ENCODE measurements around the gene HPX. TPM values are rescaled to one million over a fixed set of nuclear protein-coding genes. Genes with fewer than 3 reads are reported as not detected.

The HPX gene
- total RNA-seq, 2 donors from 2014 or later = 0.58 to 1.3 TPM

DNA sequence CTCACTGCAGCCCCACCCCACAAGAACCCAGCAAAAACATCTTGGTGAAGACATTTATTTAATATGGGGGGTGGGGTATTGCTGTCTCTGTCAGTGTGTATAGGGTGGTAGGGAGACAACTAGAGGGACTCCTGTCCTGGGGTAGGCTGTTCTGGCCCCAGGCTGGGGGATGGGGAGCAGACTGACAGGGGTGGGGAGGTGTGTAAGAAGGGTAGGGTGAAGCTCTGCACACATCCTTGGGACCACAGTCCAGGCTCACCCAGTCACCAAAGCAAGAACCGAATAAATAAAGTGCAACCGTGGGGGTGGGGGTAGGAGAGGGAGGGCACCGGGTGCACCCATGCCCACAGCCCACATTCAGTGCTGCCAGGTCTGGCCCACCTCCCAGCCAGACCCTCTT is 7.8 kb upstream of the HPX start:
- Mint-ChIP-seq H3K27me3 (no peaks in the 10 kb centered on the region), H3K9me3 (no peaks in the 10 kb centered on the region), H3K36me3 (ENCODE audit: low read depth) (no peaks in the 10 kb centered on the region), H3K4me1 (no peaks in the 10 kb centered on the region), H3K4me3 (no peak overlapping the region), H3K27ac (no peak overlapping the region)
- ATAC-seq (replicated peaks) = no peak

DNA sequence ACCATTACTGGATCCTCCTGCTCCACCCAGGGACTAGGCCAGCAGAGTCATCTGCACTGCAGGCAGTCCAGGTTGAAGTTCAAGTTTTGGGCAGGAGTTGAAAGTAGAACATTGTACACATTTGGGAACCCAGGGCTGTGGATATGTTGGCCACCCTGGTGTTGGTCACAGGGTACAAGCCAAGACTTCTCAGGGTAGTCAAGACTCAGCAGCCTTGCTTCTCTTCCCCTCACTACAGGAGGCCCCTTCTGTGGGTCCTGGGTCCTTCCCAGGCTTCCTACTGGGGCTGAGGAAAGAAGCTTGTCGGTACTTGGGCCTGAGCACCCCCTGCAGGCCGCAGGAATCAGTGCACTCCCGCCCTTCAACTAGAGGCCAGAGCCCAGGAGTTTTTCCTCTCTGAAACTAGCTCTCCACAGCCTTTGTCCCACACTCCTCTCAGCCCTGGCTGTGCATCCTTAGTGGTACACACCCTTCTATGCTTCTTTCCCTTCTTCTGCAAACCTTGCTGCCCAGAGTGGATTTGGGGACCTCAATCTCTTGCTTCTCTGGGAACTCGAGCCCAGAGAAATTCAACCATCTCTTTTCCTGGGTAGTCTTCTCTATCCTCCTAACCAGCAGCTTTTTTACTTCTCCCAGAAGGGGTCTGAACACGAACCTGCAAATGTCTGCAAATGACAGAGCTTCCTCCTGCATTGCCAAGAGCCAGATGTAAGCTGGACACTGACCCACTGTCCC is 2.6 kb upstream of the HPX start:
- peak; percentile 85 for ATAC-seq (replicated peaks)
- no peak overlapping the region for H3K27ac Mint-ChIP-seq
- H3K4me3 Mint-ChIP-seq = no peak overlapping the region
- no peaks in the 10 kb centered on the region for H3K4me1 Mint-ChIP-seq
- no peaks in the 10 kb centered on the region for H3K36me3 Mint-ChIP-seq (ENCODE audit: low read depth)
- H3K9me3 Mint-ChIP-seq = no peaks in the 10 kb centered on the region
- no peaks in the 10 kb centered on the region for H3K27me3 Mint-ChIP-seq

DNA sequence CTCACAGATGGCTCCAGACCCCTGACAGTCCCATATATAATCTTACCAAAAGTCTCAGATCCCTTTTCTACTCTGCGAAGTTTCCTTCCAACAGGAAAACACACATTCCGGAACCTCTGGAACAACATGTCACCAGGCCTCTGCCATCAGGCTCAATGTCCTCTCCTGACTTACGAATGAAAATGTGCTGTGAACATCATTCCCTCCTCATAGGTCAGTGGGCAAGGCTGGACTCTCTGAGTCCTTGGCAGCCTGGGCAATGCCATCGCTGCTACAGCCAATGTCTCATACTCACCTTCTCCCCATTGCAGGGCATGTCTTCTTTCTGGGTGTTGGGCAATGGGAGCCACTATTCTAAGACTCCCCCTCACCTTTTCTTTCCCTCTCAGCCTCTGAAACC is 1.7 kb upstream of the HPX start:
- Mint-ChIP-seq H3K36me3 (ENCODE audit: low read depth) (no peaks in the 10 kb centered on the region), H3K4me1 (no peaks in the 10 kb centered on the region), H3K9me3 (no peaks in the 10 kb centered on the region), H3K27ac (no peak overlapping the region), H3K27me3 (no peaks in the 10 kb centered on the region), H3K4me3 (no peak overlapping the region)
- no peak for ATAC-seq (replicated peaks)

DNA sequence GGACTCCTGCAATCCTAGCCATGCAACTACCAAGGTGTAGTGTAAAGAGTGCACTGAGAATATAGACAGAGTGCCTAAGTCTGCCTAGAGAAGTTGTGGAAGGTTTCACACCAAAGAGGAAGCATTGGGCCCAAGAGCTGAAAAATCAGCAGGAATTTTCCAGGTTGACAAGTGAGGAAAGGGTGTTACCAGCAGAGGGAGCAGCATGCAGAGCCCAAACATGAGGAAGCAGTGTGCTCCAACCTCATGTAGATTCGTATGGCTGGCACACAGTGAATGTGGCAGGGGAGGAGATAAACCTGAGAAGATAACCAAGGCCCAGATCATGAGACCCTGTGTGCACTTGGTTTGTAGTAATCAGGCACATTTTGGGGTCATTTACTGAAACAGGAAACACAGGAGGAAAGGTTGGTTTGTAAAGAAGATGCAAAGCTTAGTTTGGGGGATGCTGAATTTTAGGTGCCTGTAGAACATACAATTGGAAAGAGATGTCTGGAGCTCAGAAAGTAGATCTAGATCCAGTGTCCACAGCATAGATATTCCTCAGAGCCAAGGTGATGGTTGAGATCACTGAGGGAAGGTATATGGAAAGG is 1.7 kb downstream of the HPX start:
- Mint-ChIP-seq H3K27ac (no peak overlapping the region), H3K36me3 (ENCODE audit: low read depth) (no peaks in the 10 kb centered on the region), H3K4me1 (no peaks in the 10 kb centered on the region), H3K4me3 (no peak overlapping the region), H3K9me3 (no peaks in the 10 kb centered on the region), H3K27me3 (no peaks in the 10 kb centered on the region)
- ATAC-seq (replicated peaks) = peak; percentile 66

DNA sequence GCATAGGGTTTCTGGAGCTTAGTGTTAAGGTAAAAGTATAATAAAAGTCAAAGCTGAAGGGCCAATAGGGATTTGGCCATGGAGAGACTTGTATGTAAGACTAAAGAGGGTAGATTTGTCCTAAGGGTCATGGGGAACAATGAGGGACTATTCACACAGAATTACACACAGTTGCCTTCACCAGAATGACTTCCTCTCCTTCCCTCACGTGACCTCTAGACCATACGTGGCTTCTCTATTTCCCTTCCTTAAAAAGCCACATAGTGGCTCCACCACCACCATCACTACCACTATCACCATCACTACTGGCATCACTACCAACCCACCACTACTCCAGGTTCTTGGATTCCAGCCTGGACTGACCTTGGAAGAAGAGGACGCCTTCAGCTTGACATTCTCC is 2.8 kb downstream of the HPX start:
- Mint-ChIP-seq H3K36me3 (ENCODE audit: low read depth) (no peaks in the 10 kb centered on the region), H3K27me3 (no peaks in the 10 kb centered on the region), H3K27ac (no peak overlapping the region), H3K4me3 (no peak overlapping the region), H3K9me3 (no peaks in the 10 kb centered on the region), H3K4me1 (no peaks in the 10 kb centered on the region)
- peak; percentile 58 for ATAC-seq (replicated peaks)

DNA sequence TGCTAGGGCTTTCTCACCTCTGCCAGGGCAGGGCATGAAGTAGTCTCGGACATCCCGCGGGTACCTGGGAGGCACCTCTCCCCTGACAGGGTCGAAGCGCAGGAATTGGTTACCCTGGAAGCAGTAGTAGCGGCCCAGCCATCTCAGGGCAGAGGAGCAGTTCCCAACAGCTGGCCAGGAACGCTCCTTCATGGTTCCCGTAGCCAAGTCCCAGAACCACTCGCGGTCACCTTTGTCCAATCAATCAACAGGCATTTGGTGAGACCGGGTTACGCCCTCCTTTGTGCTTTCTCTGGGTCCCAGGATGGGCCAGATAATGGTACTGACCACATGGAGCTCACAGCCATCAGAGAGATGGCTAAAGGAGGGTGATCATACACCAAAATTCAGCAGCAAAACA is 3.4 kb downstream of the HPX start:
- H3K4me1 Mint-ChIP-seq = no peaks in the 10 kb centered on the region
- no peaks in the 10 kb centered on the region for H3K36me3 Mint-ChIP-seq (ENCODE audit: low read depth)
- H3K27ac Mint-ChIP-seq = no peak overlapping the region
- ATAC-seq (replicated peaks) = no peak
- H3K4me3 Mint-ChIP-seq = no peak overlapping the region
- H3K9me3 Mint-ChIP-seq = no peaks in the 10 kb centered on the region
- H3K27me3 Mint-ChIP-seq = no peaks in the 10 kb centered on the region

DNA sequence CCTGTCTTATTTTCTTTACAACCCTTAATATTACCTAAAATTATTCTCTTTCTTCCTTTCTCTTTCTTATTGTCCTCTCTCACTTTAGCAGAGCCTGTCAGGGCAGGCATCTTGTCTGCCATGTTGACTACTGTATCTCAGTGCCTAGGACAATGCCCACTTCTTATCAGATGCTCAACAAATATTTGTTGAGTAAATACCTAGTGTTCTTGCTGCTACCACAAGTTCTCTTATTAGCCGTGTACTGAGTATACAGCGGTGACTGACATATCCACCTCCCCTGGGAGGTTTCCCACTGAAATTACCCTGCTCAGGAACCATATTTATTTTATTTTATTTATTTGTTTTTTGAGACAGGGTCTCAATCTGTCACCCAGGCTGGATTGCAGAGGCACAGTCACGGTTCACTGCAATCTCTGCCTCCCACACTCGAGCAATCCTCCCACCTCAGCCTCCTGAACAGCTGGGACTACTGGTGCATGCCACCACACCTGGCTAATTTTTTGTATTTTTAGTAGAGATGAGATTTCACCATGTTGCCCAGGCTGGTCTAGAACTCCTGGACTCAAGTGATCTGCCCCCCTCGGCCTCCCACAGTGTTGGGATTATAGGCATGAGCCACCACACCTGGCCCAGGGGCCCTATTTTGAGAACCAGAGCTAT is 6.7 kb downstream of the HPX start:
- H3K4me1 Mint-ChIP-seq = peaks cover 6% of the 10 kb centered on the region
- no peak for ATAC-seq (replicated peaks)
- no peaks in the 10 kb centered on the region for H3K27me3 Mint-ChIP-seq
- H3K27ac Mint-ChIP-seq = no peak overlapping the region
- no peaks in the 10 kb centered on the region for H3K9me3 Mint-ChIP-seq
- H3K4me3 Mint-ChIP-seq = no peak overlapping the region
- no peaks in the 10 kb centered on the region for H3K36me3 Mint-ChIP-seq (ENCODE audit: low read depth)

DNA sequence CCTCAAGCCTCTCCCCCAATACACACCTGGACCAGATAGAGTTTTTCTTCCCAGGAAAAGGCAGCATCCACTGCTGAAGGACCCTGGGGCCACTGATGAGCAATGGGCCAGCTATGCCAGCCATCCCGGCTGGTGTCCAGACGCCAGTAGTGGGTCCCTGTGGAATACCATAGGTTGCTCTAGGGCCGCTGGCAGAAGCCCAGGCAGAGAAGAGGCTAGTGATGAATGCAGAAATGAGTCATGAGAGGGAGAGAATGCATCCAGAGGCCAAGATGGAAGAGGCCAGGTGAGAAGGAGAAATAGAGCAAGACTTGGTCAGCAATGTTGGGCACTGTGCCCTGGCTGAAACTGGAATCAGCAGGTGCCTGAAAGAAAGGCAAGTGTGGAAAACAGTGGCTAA is 8.9 kb downstream of the HPX start:
- H3K4me3 Mint-ChIP-seq = no peak overlapping the region
- H3K4me1 Mint-ChIP-seq = peaks cover 6% of the 10 kb centered on the region
- no peak overlapping the region for H3K27ac Mint-ChIP-seq
- no peak for ATAC-seq (replicated peaks)
- H3K9me3 Mint-ChIP-seq = no peaks in the 10 kb centered on the region
- H3K36me3 Mint-ChIP-seq (ENCODE audit: low read depth) = no peaks in the 10 kb centered on the region
- H3K27me3 Mint-ChIP-seq = no peaks in the 10 kb centered on the region

DNA sequence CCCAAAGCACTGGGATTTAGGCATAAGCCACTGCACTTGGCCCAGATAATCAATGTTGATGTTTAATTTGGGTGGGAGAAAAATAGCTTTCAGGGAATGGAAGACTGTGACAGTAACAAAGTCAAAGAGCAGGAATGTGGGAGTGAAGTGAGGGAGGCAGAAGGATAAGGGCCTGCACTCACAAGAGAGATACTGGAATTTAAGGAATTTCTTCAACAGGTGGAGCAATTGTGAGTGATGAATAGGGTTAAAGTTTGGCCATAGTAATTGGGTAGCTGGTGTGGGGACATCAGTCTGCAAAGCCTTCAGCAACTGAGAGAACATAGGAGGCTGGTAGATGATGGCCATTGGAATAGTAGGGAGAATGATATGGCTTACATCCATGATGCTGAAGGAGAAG is 13.3 kb downstream of the HPX start:
- no peak overlapping the region for H3K27ac Mint-ChIP-seq
- peaks cover 6% of the 10 kb centered on the region for H3K4me1 Mint-ChIP-seq
- H3K36me3 Mint-ChIP-seq (ENCODE audit: low read depth) = no peaks in the 10 kb centered on the region
- no peak for ATAC-seq (replicated peaks)
- H3K9me3 Mint-ChIP-seq = no peaks in the 10 kb centered on the region
- H3K4me3 Mint-ChIP-seq = no peak overlapping the region
- peaks cover 12% of the 10 kb centered on the region for H3K27me3 Mint-ChIP-seq

DNA sequence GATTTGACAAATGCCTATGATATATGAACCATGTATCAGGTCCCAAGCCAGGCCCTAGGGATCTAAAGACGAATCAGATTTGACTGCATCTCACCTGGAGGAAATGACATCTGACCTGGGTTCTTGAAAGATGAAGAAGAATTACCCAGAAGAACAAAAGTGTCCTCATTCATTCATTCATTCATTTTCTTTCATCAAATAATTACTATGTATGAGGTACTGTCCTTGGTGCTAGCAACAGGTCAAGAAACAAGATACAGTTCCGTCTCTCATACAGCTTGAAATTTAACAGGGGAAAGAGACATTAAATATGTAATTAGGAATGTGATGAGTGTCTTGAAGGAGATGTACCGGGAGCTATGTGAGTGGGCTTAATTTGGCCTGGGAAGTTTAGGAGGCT is 20.1 kb downstream of the HPX start:
- no peak overlapping the region for H3K4me3 Mint-ChIP-seq
- H3K4me1 Mint-ChIP-seq = peaks cover 4% of the 10 kb centered on the region
- no peak overlapping the region for H3K27ac Mint-ChIP-seq
- ATAC-seq (replicated peaks) = no peak
- H3K9me3 Mint-ChIP-seq = no peaks in the 10 kb centered on the region
- H3K27me3 Mint-ChIP-seq = peaks cover 15% of the 10 kb centered on the region
- H3K36me3 Mint-ChIP-seq (ENCODE audit: low read depth) = no peaks in the 10 kb centered on the region

DNA sequence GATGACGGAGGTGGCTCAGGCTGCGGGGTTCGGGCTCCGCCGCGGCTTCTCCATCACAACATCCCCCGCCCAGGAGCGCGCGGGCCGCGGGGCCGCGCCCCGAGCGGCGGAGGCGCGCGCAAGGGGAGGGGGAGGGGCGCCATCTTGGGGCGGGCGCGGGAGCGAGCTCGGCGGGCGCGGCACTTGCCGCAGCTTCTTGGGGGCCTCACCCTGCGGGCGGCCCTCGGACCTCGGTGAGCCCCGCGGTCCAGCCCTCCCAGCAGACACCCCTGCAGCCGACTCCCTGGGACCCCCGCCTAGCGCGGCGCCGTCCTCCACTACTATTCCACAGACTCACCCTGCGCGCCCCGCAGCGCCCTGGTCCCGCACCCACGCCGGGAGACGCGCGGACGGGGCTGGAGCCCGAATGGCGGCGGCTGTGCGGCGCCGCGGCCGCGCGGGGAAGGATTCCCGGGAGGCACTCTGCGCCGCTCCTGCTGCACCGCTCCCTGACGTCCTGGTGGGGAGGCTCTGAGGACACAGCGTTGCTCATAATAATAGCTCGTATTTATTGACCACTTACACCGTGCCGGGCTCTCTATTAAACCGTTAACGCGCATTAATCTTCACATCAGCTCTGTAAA is 21.7 kb downstream of the HPX start, which contains the start of gene APBB1:
APBB1 (minus strand) TSS at position 86 of the 623 bp plus-strand sequence. CDS start 7,747 bp downstream, outside the sequence.
- no peaks in the 10 kb centered on the region for H3K9me3 Mint-ChIP-seq
- H3K36me3 Mint-ChIP-seq (ENCODE audit: low read depth) = no peaks in the 10 kb centered on the region
- H3K4me1 Mint-ChIP-seq = peaks cover 4% of the 10 kb centered on the region
- peaks cover 8% of the 10 kb centered on the region for H3K27me3 Mint-ChIP-seq
- peak within 1 kb of the TSS; percentile 72 for H3K27ac Mint-ChIP-seq
- peak; percentile 54 for ATAC-seq (replicated peaks)
- H3K4me3 Mint-ChIP-seq = peak within 1 kb of the TSS; percentile 80

DNA sequence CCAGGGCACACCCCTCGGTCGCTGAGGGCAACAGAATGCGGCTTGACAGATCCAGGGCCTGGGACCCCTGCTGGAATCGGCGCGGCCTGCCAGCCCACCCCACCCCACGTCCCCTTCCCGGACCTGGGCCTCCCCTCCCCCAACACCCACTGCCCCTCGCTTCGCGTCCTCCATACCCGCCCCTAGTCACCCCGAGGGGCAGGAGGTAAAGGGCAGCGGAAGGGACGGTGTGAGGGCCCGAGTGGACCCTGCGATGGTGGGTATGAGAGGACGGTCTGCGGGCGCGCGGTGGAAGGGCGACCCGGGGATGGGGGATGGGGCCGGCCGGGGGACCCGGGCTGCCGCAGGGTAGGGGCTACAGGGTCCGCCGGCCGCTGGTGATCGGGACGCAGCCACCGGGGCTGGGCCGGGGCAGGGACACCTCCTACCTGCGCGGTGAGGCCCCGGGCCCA is 22.2 kb downstream of the HPX start:
- ATAC-seq (replicated peaks) = no peak
- H3K4me1 Mint-ChIP-seq = peaks cover 4% of the 10 kb centered on the region

DNA sequence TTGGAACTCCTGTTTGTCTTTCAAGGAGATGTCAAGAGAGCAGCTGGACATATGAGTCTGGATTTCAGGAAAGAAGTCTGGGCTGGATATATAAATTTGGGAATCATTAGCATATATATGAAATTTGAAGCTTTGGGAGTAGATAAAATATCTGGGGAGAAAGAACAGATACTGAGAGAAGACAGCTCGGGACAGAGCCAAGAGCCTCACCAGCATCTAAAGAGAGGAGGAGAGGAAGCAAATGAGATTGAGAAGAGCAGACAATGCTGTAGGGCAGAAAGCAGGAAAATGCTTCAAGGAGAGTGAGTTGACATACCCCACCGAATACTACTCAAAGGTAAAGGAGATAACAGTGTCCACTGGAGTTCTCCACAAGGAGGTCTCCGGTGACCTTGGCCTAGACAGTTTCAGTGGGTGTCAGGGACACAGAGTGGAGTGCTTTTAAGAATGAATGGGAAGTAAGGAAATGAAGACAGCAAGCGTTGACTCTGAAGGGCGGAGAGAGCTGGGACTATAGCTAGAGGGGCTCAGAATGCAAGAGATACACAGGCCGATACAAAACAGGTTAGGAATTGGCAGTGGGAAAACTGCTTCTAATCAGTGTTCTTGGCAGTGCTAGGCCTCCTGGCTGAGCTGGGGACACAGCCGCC is 22.8 kb downstream of the HPX start:
- Mint-ChIP-seq H3K4me3 (no peak overlapping the region), H3K4me1 (peaks cover 4% of the 10 kb centered on the region)
- ATAC-seq (replicated peaks) = no peak

More for the DNA sequence above, 22.2 kb downstream of the HPX start:
- Mint-ChIP-seq H3K9me3 (no peaks in the 10 kb centered on the region), H3K27me3 (peaks cover 5% of the 10 kb centered on the region), H3K36me3 (ENCODE audit: low read depth) (no peaks in the 10 kb centered on the region), H3K4me3 (no peak overlapping the region), H3K27ac (no peak overlapping the region)

DNA sequence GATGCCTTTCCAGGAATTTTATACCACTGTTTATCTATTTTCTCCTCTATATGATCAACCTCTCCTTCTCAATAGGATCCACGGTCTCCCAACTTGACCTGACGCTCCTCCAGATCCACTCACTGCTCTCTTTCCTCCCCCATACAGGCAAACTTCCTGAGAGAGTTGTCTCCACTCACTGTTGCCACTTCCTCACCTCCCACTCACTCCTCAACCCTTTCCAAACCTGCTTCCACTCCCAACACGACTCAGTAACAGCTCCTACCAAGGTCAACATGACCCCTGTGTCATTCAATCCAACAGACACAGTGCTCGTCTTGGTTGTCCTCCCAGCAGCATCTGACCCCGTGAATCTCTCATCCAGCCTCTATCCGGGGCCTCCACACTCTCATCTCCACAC is 25.0 kb downstream of the HPX start:
- Mint-ChIP-seq H3K27ac (no peak overlapping the region), H3K4me3 (no peak overlapping the region), H3K9me3 (no peaks in the 10 kb centered on the region), H3K36me3 (ENCODE audit: low read depth) (peaks cover 7% of the 10 kb centered on the region), H3K4me1 (peaks cover 2% of the 10 kb centered on the region), H3K27me3 (no peaks in the 10 kb centered on the region)
- no peak for ATAC-seq (replicated peaks)

More for the DNA sequence above, 22.8 kb downstream of the HPX start:
- H3K9me3 Mint-ChIP-seq = no peaks in the 10 kb centered on the region
- H3K36me3 Mint-ChIP-seq (ENCODE audit: low read depth) = no peaks in the 10 kb centered on the region
- H3K27me3 Mint-ChIP-seq = peaks cover 3% of the 10 kb centered on the region
- H3K27ac Mint-ChIP-seq = no peak overlapping the region
